Measurements from ENCODE around the gene CLEC2D. TPM values are rescaled to one million over a fixed set of nuclear protein-coding genes. Genes with fewer than 3 reads are reported as not detected.

Gene CLEC2D
- total and polyA plus RNA-seq, 2 donors (not counting 3 experiments of a cell fraction or from before 2014, with no cell fraction given): 1.8 to 4.1 TPM

- Histone ChIP-seq H3K9ac (replicated peaks; ENCODE audit: extremely low read depth, insufficient read depth, low read length) (no peak overlapping the region), H3K27ac (ENCODE audit: insufficient read depth, low read depth, low read length) (no peak overlapping the region), H3K79me2 (ENCODE audit: control insufficient read depth, insufficient read depth, low read length) (no peaks in the 10 kb centered on the region), H4K20me1 (replicated peaks; ENCODE audit: control insufficient read depth, extremely low read depth, insufficient read depth, low read length) (no peaks in the 10 kb centered on the region), H3K9me1 (replicated peaks; ENCODE audit: control insufficient read depth, extremely low read depth, insufficient read depth, low read length) (no peaks in the 10 kb centered on the region), H3K4me2 (ENCODE audit: insufficient read depth, low read length) (no peak overlapping the region), H3K4me1 (ENCODE audit: control insufficient read depth, extremely low read depth, insufficient read depth, low read length) (peaks cover 32% of the 10 kb centered on the region), H3K9me3 (replicated peaks; ENCODE audit: control insufficient read depth, insufficient read depth, low read length) (no peaks in the 10 kb centered on the region), H3K36me3 (ENCODE audit: control insufficient read depth in 2 of 2, extremely low read depth in 1 of 2, insufficient read depth in 2 of 2, low read length in 2 of 2) (no peaks in the 10 kb centered on the region), H3K4me3 (replicated peaks in 1 of 3; ENCODE audit: insufficient read depth in 1 of 3, low read depth in 1 of 3, low read length in 3 of 3) (no peak overlapping the region), H2AFZ (ENCODE audit: low read depth, low read length) (no peak overlapping the region), H3K27me3 (ENCODE audit: control insufficient read depth in 2 of 2, insufficient read depth in 2 of 2, low read length in 2 of 2) (no peaks in the 10 kb centered on the region)
- ChIA-PET CTCF (interaction anchor here (1.0 to 1.7 kb wide), 4 partner anchors 11 to 88 kb away, joined by 3 to 5 read pairs (median 4); no protein-coding TSS in a partner anchor), POLR2A (no interaction called here)
- intact Hi-C loops (cut with micrococcal nuclease) (no loop called here), dilution Hi-C loops (cut with MboI; ENCODE audit: extremely low pct_ligation_motif_present, low sequenced_read_pairs) (no loop called here)
- BruUV-seq (replicated peaks): no TSS peak
- DNase-seq (ENCODE audit: low read depth, low spot score) (no peak), FAIRE-seq (no peak)
- TF ChIP-seq POLR2AphosphoS5 (IDR thresholded peaks at IDR 0.05; ENCODE audit: insufficient read depth, low read depth, low read length): no peak
- TF ChIP-seq GATA2 (IDR thresholded peaks at IDR 0.05; ENCODE audit: insufficient read depth, insufficient read length, low read depth, low read length): no peak
- TF ChIP-seq MYC (IDR thresholded peaks at IDR 0.05; ENCODE audit: low read depth, low read length): no peak
- no peak for TF ChIP-seq EZH2 (IDR thresholded peaks at IDR 0.05; ENCODE audit: borderline replicate concordance, low read depth, low read length, severe bottlenecking)
Observed at GRCh38 chr12:9724023-9724422, 54.5 kb downstream of the CLEC2D start.

GRCh38 chr12:9725213-9725870 is 55.8 kb downstream of the CLEC2D start:
- POLR2A ChIA-PET: no interaction called here
- intact Hi-C loops (cut with micrococcal nuclease) (no loop called here), dilution Hi-C loops (cut with MboI; ENCODE audit: extremely low pct_ligation_motif_present, low sequenced_read_pairs) (no loop called here)
- H3K4me2 ChIP-seq (ENCODE audit: insufficient read depth, low read length): no peak overlapping the region
- no peaks in the 10 kb centered on the region for H3K27me3 ChIP-seq (ENCODE audit: control insufficient read depth in 2 of 2, insufficient read depth in 2 of 2, low read length in 2 of 2)
- no peak overlapping the region for H3K4me3 ChIP-seq (replicated peaks in 1 of 3; ENCODE audit: insufficient read depth in 1 of 3, low read depth in 1 of 3, low read length in 3 of 3)
- H3K4me1 ChIP-seq (ENCODE audit: control insufficient read depth, extremely low read depth, insufficient read depth, low read length): peaks cover 32% of the 10 kb centered on the region
- DNase-seq (ENCODE audit: low read depth, low spot score) (no peak), FAIRE-seq (no peak)
- H3K79me2 ChIP-seq (ENCODE audit: control insufficient read depth, insufficient read depth, low read length): no peaks in the 10 kb centered on the region
- no peak overlapping the region for H3K27ac ChIP-seq (ENCODE audit: insufficient read depth, low read depth, low read length)
- no peaks in the 10 kb centered on the region for H4K20me1 ChIP-seq (replicated peaks; ENCODE audit: control insufficient read depth, extremely low read depth, insufficient read depth, low read length)
- BruUV-seq (replicated peaks): no TSS peak
- no peaks in the 10 kb centered on the region for H3K36me3 ChIP-seq (ENCODE audit: control insufficient read depth in 2 of 2, extremely low read depth in 1 of 2, insufficient read depth in 2 of 2, low read length in 2 of 2)
- no peaks in the 10 kb centered on the region for H3K9me3 ChIP-seq (replicated peaks; ENCODE audit: control insufficient read depth, insufficient read depth, low read length)
- TF ChIP-seq POLR2A (IDR thresholded peaks at IDR 0.05; ENCODE audit: low read depth, low read length): no peak
- TF ChIP-seq EZH2 (IDR thresholded peaks at IDR 0.05; ENCODE audit: borderline replicate concordance, low read depth, low read length, severe bottlenecking): no peak
- TF ChIP-seq JUN (IDR thresholded peaks at IDR 0.05; ENCODE audit: borderline replicate concordance, insufficient read depth, insufficient read length, low read depth): no peak
- no peak for TF ChIP-seq MYC (IDR thresholded peaks at IDR 0.05; ENCODE audit: low read depth, low read length)
- CTCF ChIA-PET: interaction anchor here (1.0 to 1.7 kb wide), 4 partner anchors 17 to 89 kb away, joined by 3 to 5 read pairs (median 4); no protein-coding TSS in a partner anchor
- no peaks in the 10 kb centered on the region for H3K9me1 ChIP-seq (replicated peaks; ENCODE audit: control insufficient read depth, extremely low read depth, insufficient read depth, low read length)
- H2AFZ ChIP-seq (ENCODE audit: low read depth, low read length): peak overlapping the region; percentile 33
- no peak overlapping the region for H3K9ac ChIP-seq (replicated peaks; ENCODE audit: extremely low read depth, insufficient read depth, low read length)

All from endothelial cell of umbilical vein (primary cell).